ENCODE measurements around the gene ALLC. TPM values are rescaled to one million over a fixed set of nuclear protein-coding genes. Genes with fewer than 3 reads are reported as not detected.

ALLC gene
- polyA plus RNA-seq, 1 experiment = not detected

DNA sequence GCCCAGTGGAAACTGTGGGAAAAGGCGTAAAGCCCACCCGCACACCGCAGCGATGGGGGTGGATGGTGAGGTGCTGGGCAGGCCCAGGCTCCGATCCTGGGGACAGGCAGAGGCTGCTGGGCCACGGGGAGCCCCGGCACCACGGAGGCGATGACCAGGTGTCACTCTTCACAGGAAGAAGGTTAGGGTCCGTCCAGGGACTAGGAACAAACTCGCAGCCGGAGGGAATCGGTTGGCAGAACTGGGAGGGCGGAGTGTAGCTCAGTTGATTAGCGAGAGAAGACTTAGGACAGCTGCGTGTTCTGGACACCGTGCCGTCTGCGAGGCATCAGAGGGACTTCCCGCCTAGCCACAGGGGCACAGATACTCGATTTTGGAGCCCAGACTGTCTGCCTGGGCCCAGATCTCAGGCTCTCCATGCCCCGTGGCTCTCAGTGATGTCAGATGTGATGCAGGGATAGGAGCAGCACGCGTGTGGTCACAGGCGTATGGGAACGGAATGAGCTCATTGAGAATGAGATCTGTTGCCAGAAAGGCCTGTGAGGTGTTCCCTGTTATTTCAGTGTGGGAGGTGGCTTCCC is 16.1 kb upstream of the ALLC start:
- no peaks in the 10 kb centered on the region for H3K27me3 ChIP-seq (ENCODE audit: control insufficient read depth, insufficient read depth, low read length)
- no peak for DNase-seq (ENCODE audit: low read depth)
- ChIA-PET POLR2A (no interaction called here), CTCF (interaction anchor here (1.1 to 1.9 kb wide), 3 partner anchors 9 to 16 kb away, joined by 3 to 6 read pairs (median 5); no protein-coding TSS in a partner anchor)
- H3K4me3 ChIP-seq (ENCODE audit: low read depth, low read length) = no peak overlapping the region
- TF ChIP-seq, protein P1, sequence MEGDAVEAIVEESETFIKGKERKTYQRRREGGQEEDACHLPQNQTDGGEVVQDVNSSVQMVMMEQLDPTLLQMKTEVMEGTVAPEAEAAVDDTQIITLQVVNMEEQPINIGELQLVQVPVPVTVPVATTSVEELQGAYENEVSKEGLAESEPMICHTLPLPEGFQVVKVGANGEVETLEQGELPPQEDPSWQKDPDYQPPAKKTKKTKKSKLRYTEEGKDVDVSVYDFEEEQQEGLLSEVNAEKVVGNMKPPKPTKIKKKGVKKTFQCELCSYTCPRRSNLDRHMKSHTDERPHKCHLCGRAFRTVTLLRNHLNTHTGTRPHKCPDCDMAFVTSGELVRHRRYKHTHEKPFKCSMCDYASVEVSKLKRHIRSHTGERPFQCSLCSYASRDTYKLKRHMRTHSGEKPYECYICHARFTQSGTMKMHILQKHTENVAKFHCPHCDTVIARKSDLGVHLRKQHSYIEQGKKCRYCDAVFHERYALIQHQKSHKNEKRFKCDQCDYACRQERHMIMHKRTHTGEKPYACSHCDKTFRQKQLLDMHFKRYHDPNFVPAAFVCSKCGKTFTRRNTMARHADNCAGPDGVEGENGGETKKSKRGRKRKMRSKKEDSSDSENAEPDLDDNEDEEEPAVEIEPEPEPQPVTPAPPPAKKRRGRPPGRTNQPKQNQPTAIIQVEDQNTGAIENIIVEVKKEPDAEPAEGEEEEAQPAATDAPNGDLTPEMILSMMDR (IDR thresholded peaks at IDR 0.05; ENCODE audit: insufficient read depth, low read depth, low read length) = no peak
- H3K36me3 ChIP-seq (ENCODE audit: control insufficient read depth, insufficient read depth, low read length) = no peaks in the 10 kb centered on the region

DNA sequence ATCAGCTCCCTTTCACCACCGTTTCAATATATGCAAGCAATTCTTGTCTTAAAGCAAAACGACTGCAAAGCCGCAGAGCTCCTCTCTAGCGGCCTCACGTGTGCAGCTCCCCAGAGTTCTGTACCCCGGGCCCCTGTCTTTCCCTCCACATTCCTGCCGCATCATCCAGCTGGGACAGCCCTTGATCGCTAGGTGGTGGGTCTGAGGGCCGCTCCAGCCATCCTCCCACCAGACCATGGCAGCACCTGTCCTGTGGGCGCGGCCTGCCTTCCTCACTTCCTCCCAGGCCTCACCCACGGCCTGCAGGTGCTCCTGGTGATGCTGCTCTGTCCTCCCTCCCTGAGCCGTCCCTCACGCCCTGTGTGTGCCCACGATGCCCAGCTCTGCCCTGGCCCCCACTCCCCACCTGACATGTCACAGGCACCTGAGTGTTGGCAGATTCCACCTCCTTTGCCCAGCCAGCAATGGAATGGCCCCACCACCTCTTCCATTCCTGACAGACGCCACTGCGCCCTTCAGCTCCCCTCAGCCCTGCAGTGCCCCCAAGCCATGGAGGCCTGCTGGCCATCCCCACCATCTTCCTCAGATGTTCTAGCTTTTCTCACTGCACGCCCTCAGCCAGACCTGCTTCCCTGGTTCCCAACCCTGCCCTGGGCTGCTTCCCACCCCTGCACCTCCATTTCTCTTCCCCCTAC is 15.3 kb upstream of the ALLC start:
- CTCF ChIA-PET = interaction anchor here (1.1 to 2.5 kb wide), 4 partner anchors 9 to 17 kb away, joined by 3 to 6 read pairs (median 6); no protein-coding TSS in a partner anchor
- POLR2A ChIA-PET = no interaction called here
- TF ChIP-seq, protein P1 (IDR thresholded peaks at IDR 0.05; ENCODE audit: insufficient read depth, low read depth, low read length) = no peak
- DNase-seq (ENCODE audit: low read depth) = no peak
- Histone ChIP-seq H3K4me3 (ENCODE audit: low read depth, low read length) (no peak overlapping the region), H3K27me3 (ENCODE audit: control insufficient read depth, insufficient read depth, low read length) (no peaks in the 10 kb centered on the region), H3K36me3 (ENCODE audit: control insufficient read depth, insufficient read depth, low read length) (no peaks in the 10 kb centered on the region)

- Histone ChIP-seq H3K4me3 (ENCODE audit: low read depth, low read length) (no peak overlapping the region), H3K36me3 (ENCODE audit: control insufficient read depth, insufficient read depth, low read length) (no peaks in the 10 kb centered on the region), H3K27me3 (ENCODE audit: control insufficient read depth, insufficient read depth, low read length) (no peaks in the 10 kb centered on the region)
- ChIA-PET POLR2A (no interaction called here), CTCF (interaction anchor here (1.9 to 2.5 kb wide), 2 partner anchors 8 to 12 kb away, joined by 5 to 6 read pairs; no protein-coding TSS in a partner anchor)
- DNase-seq (ENCODE audit: low read depth) = no peak
- TF ChIP-seq, protein P1 (IDR thresholded peaks at IDR 0.05; ENCODE audit: insufficient read depth, low read depth, low read length) = no peak
These were observed 14.4 kb upstream of the ALLC start for GRCh38 chr2:3643371-3644245.

DNA sequence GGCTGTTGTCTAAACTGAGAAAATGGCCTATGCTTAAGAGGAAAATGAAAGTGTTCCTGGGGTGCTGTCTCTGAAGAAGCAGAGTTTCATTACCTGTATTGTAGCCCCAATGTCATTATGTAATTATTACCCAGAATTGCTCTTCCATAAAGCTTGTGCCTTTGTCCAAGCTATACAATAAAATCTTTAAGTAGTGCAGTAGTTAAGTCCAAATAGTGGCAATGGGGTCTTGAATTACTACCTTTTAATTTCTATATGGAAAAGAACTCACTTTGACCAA is 13.8 kb upstream of the ALLC start:
- H3K36me3 ChIP-seq (ENCODE audit: control insufficient read depth, insufficient read depth, low read length) = no peaks in the 10 kb centered on the region
- POLR2A ChIA-PET = no interaction called here
- DNase-seq (ENCODE audit: low read depth) = no peak
- TF ChIP-seq, protein P1 (IDR thresholded peaks at IDR 0.05; ENCODE audit: insufficient read depth, low read depth, low read length) = no peak
- CTCF ChIA-PET = interaction anchor here (2.5 kb wide), 1 partner anchor 12 kb away, joined by 6 read pairs; no protein-coding TSS in a partner anchor
- no peak overlapping the region for H3K4me3 ChIP-seq (ENCODE audit: low read depth, low read length)
- H3K27me3 ChIP-seq (ENCODE audit: control insufficient read depth, insufficient read depth, low read length) = no peaks in the 10 kb centered on the region
